Measurements from ENCODE around the gene GARIN5B. TPM values are rescaled to one million over a fixed set of nuclear protein-coding genes. Genes with fewer than 3 reads are reported as not detected.

GARIN5B gene
- total RNA-seq, 1 donor from 2014 or later = not detected

DNA sequence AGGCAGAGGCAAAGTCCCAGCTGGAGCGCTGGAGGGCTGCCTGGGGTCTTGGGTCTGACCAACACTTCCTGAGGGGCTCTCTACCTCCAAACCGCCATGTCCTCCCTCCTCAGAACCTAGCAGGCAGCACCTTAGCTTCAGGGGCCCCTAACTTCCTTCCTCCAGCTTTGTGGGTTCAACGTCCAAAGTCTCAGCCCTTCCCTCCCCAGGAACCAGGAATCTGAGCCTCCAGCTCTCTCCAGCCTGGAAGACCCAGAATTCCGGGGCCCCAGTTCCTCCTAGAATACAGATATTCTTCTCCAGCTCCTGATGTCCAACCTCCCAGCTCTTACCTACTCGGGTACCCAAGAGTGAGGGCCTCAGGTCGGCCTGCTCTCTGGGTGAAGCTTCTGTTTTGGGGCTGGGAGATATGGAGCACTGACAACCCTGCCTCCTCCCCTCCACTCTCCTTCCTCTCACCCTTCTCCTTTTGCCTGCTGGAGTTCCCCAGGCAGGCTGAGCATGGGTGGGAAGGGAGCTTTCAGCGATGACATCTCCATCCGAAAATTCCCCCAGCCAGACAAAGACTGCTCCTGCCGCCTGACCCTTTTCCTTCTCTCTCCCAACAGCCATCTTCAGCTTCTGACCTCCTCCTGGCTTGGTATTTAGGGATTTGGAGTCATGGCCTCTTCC lies 41.5 kb downstream of the GARIN5B start:
- TF ChIP-seq, protein P1, sequence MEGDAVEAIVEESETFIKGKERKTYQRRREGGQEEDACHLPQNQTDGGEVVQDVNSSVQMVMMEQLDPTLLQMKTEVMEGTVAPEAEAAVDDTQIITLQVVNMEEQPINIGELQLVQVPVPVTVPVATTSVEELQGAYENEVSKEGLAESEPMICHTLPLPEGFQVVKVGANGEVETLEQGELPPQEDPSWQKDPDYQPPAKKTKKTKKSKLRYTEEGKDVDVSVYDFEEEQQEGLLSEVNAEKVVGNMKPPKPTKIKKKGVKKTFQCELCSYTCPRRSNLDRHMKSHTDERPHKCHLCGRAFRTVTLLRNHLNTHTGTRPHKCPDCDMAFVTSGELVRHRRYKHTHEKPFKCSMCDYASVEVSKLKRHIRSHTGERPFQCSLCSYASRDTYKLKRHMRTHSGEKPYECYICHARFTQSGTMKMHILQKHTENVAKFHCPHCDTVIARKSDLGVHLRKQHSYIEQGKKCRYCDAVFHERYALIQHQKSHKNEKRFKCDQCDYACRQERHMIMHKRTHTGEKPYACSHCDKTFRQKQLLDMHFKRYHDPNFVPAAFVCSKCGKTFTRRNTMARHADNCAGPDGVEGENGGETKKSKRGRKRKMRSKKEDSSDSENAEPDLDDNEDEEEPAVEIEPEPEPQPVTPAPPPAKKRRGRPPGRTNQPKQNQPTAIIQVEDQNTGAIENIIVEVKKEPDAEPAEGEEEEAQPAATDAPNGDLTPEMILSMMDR (IDR thresholded peaks at IDR 0.05; ENCODE audit: insufficient read depth, low read length, poor library complexity, severe bottlenecking) = no peak
- Histone ChIP-seq H3K36me3 (ENCODE audit: control insufficient read depth, insufficient read depth, low read length) (no peaks in the 10 kb centered on the region), H3K4me3 (ENCODE audit: low read depth, low read length) (no peak overlapping the region), H3K27me3 (ENCODE audit: control insufficient read depth, insufficient read depth, low read length) (no peaks in the 10 kb centered on the region)
- no peak for DNase-seq (ENCODE audit: low read depth)

DNA sequence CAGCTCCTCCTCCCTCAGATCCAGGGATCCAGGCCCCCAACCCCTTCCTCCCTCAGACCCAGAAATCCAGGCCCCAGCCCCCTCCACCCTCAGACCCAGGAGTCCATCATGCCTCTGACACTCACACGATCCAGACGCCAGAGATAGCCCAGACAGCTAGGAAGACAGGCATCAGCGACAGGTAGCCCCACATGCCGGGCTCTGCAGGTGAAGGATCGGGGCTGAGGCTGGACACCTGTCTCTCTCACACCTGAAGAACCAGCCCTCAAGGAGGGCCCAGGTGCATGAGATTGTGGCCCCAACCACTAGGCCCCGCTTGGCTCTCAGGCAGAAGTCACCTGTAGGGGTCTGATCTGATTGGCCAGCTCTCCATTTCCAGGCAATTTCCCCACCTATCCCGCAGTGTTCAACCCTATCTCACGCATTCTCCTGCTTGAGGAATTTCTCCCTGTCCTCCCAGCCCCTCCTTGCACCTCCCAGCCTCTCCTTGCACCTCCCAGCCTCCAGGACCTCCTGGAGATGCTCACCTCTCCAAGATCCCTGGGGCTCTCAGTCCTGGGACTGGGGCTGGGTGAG lies 42.1 kb downstream of the GARIN5B start:
- TF ChIP-seq, protein P1 (IDR thresholded peaks at IDR 0.05; ENCODE audit: insufficient read depth, low read length, poor library complexity, severe bottlenecking) = no peak
- no peaks in the 10 kb centered on the region for H3K27me3 ChIP-seq (ENCODE audit: control insufficient read depth, insufficient read depth, low read length)
- no peak for DNase-seq (ENCODE audit: low read depth)
- no peaks in the 10 kb centered on the region for H3K36me3 ChIP-seq (ENCODE audit: control insufficient read depth, insufficient read depth, low read length)
- H3K4me3 ChIP-seq (ENCODE audit: low read depth, low read length) = no peak overlapping the region

DNA sequence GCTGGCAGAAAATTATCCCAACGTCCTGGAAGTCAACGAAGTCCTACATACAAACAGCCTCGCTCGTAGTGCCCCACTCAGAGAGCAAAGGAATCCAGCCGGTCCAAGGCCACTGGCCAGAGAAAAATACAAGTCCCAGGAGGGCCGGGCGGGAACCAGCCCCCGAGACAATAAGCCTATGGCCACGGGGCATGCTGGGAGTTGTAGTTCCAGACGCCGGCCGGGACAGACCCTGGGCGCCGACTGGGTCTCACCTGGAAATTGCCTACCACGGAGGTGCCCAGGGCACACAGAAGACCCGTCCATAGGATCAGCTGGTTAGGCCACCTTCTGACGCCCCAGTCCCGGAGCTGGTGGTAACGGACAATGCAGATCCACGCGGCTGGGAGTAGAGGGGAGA lies 43.3 kb downstream of the GARIN5B start:
- no peak overlapping the region for H3K4me3 ChIP-seq (ENCODE audit: low read depth, low read length)
- TF ChIP-seq, protein P1 (IDR thresholded peaks at IDR 0.05; ENCODE audit: insufficient read depth, low read length, poor library complexity, severe bottlenecking) = no peak
- H3K27me3 ChIP-seq (ENCODE audit: control insufficient read depth, insufficient read depth, low read length) = no peaks in the 10 kb centered on the region
- no peak for DNase-seq (ENCODE audit: low read depth)
- no peaks in the 10 kb centered on the region for H3K36me3 ChIP-seq (ENCODE audit: control insufficient read depth, insufficient read depth, low read length)

GRCh38 chr19:55316646-55317045 lies 46.4 kb downstream of the GARIN5B start:
- no peak overlapping the region for H3K4me3 ChIP-seq (ENCODE audit: low read depth, low read length)
- DNase-seq (ENCODE audit: low read depth) = no peak
- H3K27me3 ChIP-seq (ENCODE audit: control insufficient read depth, insufficient read depth, low read length) = peaks cover 2% of the 10 kb centered on the region
- no peaks in the 10 kb centered on the region for H3K36me3 ChIP-seq (ENCODE audit: control insufficient read depth, insufficient read depth, low read length)
- TF ChIP-seq, protein P1 (IDR thresholded peaks at IDR 0.05; ENCODE audit: insufficient read depth, low read length, poor library complexity, severe bottlenecking) = no peak

DNA sequence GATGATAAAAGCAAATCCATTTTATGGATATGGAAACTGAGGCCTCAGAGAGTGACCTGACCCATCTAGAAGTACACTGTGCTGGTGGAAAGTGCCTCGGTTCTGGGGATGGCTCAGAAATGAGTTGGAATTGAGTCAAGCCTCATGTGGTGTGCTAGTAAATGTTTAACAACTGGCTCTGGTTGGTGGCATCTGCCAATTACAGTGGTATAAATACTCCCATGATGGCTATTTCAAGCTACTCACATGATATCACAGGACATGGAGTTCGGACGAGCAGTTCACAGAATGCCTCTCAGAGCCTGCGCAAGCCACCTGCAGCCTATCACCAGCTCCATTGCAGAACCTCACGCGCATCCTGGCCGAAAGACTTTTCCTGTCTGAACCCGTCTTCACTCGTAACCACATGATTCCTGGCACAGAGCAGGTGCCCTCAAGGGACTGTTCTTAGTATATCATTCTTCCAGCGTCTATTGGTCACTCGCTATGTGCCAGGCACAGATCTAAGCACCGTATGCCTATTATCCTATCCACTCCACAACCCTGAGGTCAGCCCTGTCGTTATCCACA lies 47.0 kb downstream of the GARIN5B start:
- no peak for DNase-seq (ENCODE audit: low read depth)
- Histone ChIP-seq H3K4me3 (ENCODE audit: low read depth, low read length) (no peak overlapping the region), H3K36me3 (ENCODE audit: control insufficient read depth, insufficient read depth, low read length) (no peaks in the 10 kb centered on the region), H3K27me3 (ENCODE audit: control insufficient read depth, insufficient read depth, low read length) (peaks cover 2% of the 10 kb centered on the region)
- TF ChIP-seq, protein P1 (IDR thresholded peaks at IDR 0.05; ENCODE audit: insufficient read depth, low read length, poor library complexity, severe bottlenecking) = no peak
